Measurements from ENCODE around the gene SHC2.

DNA sequence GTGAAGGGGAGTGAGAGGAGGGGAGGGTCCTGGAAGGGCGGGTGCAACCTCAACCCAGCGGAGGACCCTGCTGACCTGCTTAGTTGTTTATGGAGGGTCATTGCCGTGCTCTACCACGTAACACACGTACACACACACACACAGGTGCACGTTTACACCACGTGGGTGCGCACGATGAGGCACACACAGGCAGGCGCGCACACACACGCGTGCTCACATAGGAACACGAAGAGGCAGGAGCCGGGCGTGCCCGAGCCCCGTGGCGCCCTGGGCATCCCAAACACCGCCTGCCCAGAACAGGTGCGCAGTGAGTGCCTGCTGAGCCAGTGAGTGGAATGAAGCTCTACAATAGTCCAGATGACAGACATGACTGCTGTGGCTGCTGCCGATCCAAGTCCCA is 24.2 kb upstream of the SHC2 start:
- TF ChIP-seq POLR2AphosphoS5 (IDR thresholded peaks at IDR 0.05; ENCODE audit: low read depth, low read length) = no peak
- no peak for TF ChIP-seq POLR2A (IDR thresholded peaks at IDR 0.05; ENCODE audit: low read depth, low read length)

Data from GM12892 (cell line).